HG02798 (cell line): Measurements from ENCODE around the gene TTBK1.
A peak's percentile ranks its signal among the peaks of the same experiment; 100 is the strongest.

ENCODE experiments used
- ATAC-seq: cut with Tn5 transposase; IDR thresholded peaks from one replicate; pipeline ENCODE4 v1.9.1; 2021; ENCODE audit warnings: mild to moderate bottlenecking; ENCODE audit not compliant: unreplicated experiment, poor library complexity

The TTBK1 gene

DNA sequence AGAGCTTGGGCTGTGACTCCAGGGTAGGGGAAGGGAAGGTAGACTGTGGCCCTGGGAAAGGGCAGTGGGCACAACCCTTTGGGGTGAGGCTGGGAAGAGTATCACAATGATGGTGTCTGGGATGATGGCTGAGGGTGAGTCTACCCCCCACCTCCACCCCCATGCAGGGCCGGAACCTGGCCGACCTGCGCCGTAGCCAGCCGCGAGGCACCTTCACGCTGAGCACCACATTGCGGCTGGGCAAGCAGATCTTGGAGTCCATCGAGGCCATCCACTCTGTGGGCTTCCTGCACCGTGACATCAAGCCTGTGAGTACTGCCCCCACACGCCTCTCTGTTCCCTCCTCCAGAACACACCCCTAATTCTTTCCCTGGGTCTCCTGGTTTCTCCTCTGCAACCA lies 10.1 kb downstream of the TTBK1 start:
- ATAC-seq: no peak

- no peak for ATAC-seq
Observed at GRCh38 chr6:43254138-43254817, 11.0 kb downstream of the TTBK1 start.

GRCh38 chr6:43254846-43255245 lies 11.6 kb downstream of the TTBK1 start:
- no peak for ATAC-seq

GRCh38 chr6:43255408-43256054 lies 12.2 kb downstream of the TTBK1 start:
- no peak for ATAC-seq

DNA sequence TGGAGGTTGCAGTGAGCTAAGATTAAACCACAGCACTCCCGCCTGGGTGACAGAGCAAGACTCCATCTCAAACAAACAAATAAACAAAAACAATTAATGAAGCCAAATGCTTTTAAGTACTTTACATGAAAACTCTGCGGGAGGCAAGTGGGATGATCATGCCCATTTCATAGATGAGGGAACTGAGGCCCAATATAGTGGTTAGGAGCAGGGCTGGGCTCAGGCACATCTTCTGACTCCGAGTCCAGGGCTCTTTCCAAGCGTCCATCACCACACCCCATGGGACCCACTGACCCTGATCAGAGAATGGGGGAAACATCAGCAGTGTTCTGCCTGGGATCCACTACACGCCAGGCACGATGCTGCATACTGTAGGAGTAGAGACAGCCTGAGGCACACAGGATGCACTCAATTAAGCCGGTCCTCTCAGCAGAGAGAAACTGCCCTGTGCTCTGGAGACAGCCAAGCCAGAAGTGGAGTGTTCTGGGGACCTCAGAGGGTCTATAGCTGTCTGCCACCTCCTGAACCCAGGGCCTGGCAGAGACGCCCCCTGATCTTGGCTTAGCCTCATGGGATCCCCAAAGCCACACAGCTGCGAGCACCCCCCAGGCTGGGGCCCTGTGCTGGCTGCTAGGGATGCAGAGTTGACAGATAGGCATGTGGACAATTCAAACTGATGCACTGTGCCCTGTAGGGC lies 13.5 kb downstream of the TTBK1 start:
- no peak for ATAC-seq

DNA sequence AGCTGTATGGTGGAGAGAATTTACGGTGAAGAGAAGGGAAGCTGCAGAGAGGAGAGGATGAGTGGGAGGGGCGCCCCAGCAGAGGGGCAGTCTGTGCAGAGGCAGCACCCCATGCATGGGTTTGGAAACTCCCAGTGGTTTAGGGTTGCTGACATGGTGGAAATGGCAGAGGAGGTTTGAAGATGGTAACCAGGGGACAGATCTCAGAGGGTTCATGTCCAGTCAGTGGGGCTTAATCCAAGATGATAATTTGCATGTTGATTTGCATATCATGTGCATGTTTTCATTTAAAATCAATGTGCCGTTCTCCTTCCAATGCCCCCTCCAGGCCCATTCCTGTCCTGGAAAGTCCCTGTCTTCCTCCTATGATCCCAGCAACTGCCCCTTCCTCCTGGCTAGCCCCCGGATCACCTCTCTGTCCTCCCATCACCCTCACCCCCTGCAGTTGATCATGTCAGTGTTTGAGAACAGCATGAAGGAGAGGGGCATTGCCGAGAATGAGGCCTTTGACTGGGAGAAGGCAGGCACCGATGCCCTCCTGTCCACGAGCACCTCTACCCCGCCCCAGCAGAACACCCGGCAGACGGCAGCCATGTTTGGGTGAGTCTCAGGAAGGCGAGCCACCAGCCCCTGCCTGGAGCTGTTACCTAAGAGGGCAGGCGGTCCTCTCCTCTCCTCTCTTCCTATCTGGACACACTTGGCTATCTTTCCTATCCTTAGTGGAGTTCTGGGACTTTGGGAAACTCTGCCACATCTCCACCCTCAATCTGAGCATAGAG lies 14.3 kb downstream of the TTBK1 start:
- ATAC-seq: no peak

DNA sequence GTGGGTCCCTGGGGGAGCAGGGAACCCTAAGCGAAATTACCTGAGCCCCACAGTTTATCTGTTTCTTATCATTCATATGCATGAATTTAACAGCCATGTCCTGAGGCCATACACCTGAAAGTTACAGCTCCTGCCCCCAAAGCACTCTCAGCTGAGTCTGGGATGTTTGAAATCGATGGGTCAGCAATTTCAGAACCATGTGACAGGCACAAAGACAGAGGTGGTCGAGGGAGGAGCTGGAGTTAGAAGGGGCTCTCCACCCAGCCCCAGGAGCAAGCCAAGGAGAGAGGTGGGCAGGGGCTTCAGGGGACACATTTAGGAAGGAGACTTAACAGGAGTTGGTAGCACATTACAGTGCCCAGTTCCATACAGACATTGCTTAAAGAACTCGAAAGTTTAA lies 14.9 kb downstream of the TTBK1 start:
- ATAC-seq: no peak

GRCh38 chr6:43258807-43259686 lies 15.8 kb downstream of the TTBK1 start:
- no peak for ATAC-seq

DNA sequence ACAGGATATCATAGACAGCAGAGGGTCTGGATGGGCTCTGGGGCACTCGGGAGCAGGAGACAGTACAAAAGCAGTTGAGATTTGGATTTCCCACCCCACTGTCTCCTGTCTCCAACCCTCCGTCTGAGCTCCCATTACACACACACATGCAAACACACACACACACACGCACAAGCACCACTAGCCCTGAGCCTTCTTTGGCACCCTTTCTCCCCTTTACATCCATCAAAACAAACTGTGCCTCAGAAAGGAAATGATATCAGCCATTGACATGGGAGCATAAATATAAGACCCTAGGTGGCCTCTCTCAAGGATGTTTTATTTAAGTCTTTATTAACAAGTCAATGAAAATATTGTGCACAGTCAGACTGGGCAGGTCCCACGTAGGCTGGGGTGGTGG lies 17.5 kb downstream of the TTBK1 start:
- no peak for ATAC-seq

DNA sequence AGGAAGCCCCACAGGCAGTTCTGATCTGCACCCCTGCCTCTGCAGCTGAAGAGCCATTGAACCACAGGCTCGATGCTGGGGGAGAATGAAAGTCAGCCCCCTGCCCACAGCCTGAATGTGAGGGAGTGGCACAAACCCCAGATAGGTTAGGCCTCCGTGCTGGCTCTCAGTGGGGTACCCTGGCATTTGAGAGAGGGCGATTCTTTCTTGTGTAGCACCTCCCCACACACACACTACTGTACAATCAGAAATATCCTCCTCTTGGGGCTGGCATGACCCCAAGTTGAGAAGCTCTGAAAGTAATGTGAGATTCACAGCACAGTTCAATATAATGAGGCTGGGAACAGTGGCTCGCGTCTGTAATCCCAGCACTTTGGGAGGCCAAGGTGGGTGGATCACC lies 17.9 kb downstream of the TTBK1 start:
- no peak for ATAC-seq

DNA sequence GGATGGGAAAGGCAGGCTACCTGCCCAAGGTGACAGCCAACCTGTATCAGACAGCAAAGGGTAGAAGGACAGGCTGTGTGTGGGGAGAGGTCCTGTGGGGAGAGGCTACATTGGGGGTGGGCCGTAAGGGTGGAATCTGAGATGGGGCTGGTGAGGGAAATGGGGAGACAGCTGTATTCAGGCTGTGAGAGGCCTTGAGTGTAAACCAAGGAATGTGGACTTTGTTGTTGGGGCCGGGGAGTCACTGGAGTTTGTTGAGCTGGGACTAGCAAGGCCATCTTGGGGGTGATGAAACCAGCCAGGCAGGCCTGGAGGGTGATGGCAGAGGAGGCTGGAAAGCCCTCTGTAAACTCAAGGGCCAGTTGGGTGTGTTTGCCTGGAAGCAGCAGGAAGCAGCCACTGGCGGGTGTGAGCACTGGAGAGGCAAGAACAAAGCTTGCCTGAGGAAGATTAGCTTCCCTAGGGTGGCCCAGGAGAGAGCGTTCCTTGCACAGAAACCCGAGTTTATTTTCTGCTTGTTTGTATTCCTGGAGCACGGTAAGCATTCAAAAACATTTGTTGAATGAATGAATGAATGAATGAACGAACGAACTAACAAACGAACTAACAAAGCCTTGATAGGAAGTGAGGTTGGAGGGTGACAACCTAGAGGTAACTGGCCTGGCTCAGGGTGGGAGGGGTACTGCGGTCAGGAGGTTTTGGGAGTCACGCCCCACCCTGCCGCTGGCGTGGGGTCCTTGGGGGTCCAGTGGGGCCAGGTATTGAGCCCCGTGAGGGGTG lies 18.9 kb downstream of the TTBK1 start:
- ATAC-seq: no peak

GRCh38 chr6:43262780-43263313 lies 19.6 kb downstream of the TTBK1 start:
- ATAC-seq: no peak

DNA sequence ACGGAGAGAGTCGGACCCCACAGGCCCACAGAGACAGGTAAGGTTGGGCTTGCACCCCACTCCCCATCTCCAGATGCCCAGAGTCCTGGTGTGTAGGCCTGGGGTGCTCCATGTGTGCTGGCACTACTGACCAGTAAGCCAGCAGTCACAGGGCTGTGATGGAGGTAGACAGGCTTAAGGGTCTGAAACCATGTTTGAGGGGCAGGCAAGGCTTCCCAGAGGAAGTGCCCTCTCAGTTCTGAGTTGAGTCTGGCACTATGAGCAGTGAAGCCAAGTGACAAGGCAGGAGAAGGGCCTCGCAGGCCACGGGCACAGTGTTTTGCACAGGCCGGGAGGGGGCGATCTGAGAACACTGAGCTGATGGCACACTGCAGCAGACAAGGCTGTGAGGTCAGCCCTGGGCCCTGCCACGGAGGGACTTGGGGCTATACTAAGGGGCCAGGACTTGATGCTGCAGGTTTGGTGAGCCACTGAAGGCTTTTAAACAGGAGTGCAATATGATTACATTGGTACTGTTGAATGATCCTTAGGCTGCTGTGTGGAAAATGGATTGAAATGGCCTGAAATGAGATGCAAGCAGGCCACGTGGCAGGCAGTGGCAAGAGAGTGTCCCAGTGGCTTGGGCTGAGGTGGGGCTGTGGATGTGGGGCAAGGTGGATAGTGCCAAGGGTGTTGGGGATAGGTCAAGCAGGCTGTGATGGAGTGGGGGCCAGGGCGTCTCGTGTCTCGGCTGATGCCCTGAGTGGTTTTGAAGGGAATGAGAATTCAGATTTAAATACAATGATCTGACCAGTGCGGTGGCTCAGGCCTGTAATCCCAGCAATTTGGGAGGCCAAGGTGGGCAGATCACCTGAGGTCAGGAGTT lies 20.3 kb downstream of the TTBK1 start:
- peak; percentile 79 for ATAC-seq

- no peak for ATAC-seq
Observed at GRCh38 chr6:43264599-43265145, 21.4 kb downstream of the TTBK1 start.

GRCh38 chr6:43265564-43265963 lies 22.3 kb downstream of the TTBK1 start:
- no peak for ATAC-seq

DNA sequence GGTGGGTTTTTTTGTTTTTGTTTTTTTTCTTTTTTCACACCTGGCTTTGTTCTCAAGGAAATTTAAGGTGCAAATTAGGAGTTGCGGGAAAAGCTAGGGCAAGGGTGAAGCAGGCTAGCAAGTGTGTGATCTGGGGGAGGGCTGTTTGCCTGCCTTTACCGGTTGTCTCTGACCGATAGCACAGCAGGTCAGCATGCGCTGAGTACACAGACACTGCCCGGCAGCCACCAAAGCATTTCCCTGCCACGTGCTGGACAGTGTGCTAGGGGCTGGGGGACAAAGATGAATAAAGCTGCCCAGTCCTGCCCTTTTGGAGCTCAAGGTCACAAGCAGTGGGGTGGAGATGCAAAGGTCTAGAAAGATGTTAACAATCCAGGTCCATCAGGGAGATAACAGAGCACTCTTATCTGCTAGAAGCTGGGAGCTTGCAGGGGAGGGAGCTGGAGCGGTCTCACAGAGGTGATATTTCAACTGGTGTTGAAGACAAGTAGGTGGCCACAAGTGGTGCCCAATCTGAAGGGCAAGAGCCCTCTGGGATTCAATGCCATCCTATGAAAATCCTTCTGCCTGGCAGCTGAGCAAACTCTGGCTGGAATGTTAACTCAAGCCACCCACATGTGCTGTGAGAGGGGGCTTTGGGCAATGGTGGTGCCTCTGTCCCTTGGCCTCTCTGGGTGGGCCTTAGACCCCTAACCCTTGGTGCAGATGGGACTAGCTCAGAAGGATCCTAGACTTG lies 24.5 kb downstream of the TTBK1 start:
- no peak for ATAC-seq

GRCh38 chr6:43268355-43268700 lies 25.0 kb downstream of the TTBK1 start:
- no peak for ATAC-seq
